Activated CD4-positive, alpha-beta T cell treated with anti-CD3 and anti-CD28 coated beads, Interleukin-2, Interleukin-4, amounts not matched to agents 100 ng/mL and 50 ng/mL, durations not matched to agents 16 hours and 8 hours (primary cell): ENCODE results near the gene HOXB3.

Experiments used
- DNase-seq: peaks from one replicate; pipeline ENCODE4 v3.0.0-alpha.2; 2020; ENCODE audit warnings: low spot score

HOXB3 gene

GRCh38 chr17:48569674-48570324, 20.2 kb downstream of the HOXB3 start:
- DNase-seq: no peak

- no peak for DNase-seq
Measured at GRCh38 chr17:48569240-48569582, 20.8 kb downstream of the HOXB3 start.

- no peak for DNase-seq
Measured at GRCh38 chr17:48568499-48569239, 21.4 kb downstream of the HOXB3 start.

GRCh38 chr17:48567646-48568354, 22.2 kb downstream of the HOXB3 start:
- DNase-seq: no peak

GRCh38 chr17:48567209-48567608, 22.8 kb downstream of the HOXB3 start:
- DNase-seq: no peak

GRCh38 chr17:48566717-48567116, 23.3 kb downstream of the HOXB3 start:
- no peak for DNase-seq

- no peak for DNase-seq
Measured at GRCh38 chr17:48565925-48566710, 23.9 kb downstream of the HOXB3 start.

- no peak for DNase-seq
Measured at GRCh38 chr17:48565022-48565554, 25.0 kb downstream of the HOXB3 start.

- DNase-seq: no peak
Measured at GRCh38 chr17:48564188-48565021, 25.6 kb downstream of the HOXB3 start.

- DNase-seq: no peak
Measured at GRCh38 chr17:48563867-48564187, 26.2 kb downstream of the HOXB3 start.

GRCh38 chr17:48563385-48563838, 26.6 kb downstream of the HOXB3 start:
- no peak for DNase-seq

- no peak for DNase-seq
Measured at GRCh38 chr17:48562934-48563333, 27.1 kb downstream of the HOXB3 start.

- DNase-seq: no peak
Measured at GRCh38 chr17:48561884-48562810, 27.9 kb downstream of the HOXB3 start.

- no peak for DNase-seq
Measured at GRCh38 chr17:48559840-48560817, 29.9 kb downstream of the HOXB3 start.

- no peak for DNase-seq
Measured at GRCh38 chr17:48559122-48559839, 30.8 kb downstream of the HOXB3 start.

- DNase-seq: no peak
Measured at GRCh38 chr17:48558831-48559121, 31.3 kb downstream of the HOXB3 start.

- no peak for DNase-seq
Measured at GRCh38 chr17:48558057-48558830, 31.8 kb downstream of the HOXB3 start.
